Measurements from ENCODE around the gene RNF145.
"Not testable (repeated sequence)": the region's sequence is repeated elsewhere in the genome, so short reads cannot be mapped to it uniquely, and the experiment has no call there.

The RNF145 gene

GRCh38 chr5:159209438-159210209, at the start of gene RNF145:
Gene RNF145 (minus strand): TSS chr5:159209553. CDS start chr5:159203617, 5,936 bp downstream.
- DNase-seq: peak; percentile 98 to 100 (median 99)

- no peak for DNase-seq
Measured at GRCh38 chr5:159258361-159258760, 49.0 kb upstream of the RNF145 start.

- DNase-seq: no peak
Measured at GRCh38 chr5:159257629-159258283, 48.4 kb upstream of the RNF145 start.

GRCh38 chr5:159257007-159257406, 47.7 kb upstream of the RNF145 start:
- DNase-seq: no peak

GRCh38 chr5:159252195-159252594, 42.8 kb upstream of the RNF145 start:
- no peak for DNase-seq

GRCh38 chr5:159249158-159249557, 39.8 kb upstream of the RNF145 start:
- DNase-seq: no peak

- DNase-seq: no peak
Measured at GRCh38 chr5:159244890-159245289, 35.5 kb upstream of the RNF145 start.

GRCh38 chr5:159244163-159244562, 34.8 kb upstream of the RNF145 start:
- DNase-seq: no peak

- DNase-seq: no peak
Measured at GRCh38 chr5:159243385-159243784, 34.0 kb upstream of the RNF145 start.

GRCh38 chr5:159242656-159243055, 33.3 kb upstream of the RNF145 start:
- DNase-seq: no peak

- peak; percentile 7 to 47 (median 38) for DNase-seq
Measured at GRCh38 chr5:159241946-159242552, 32.7 kb upstream of the RNF145 start.

- DNase-seq: peak; percentile 63 to 79 (median 72)
Measured at GRCh38 chr5:159240301-159240870, 31.0 kb upstream of the RNF145 start.

GRCh38 chr5:159235871-159236520, 26.6 kb upstream of the RNF145 start:
- DNase-seq: not testable (repeated sequence)

GRCh38 chr5:159231167-159231566, 21.8 kb upstream of the RNF145 start:
- no peak for DNase-seq

GRCh38 chr5:159230657-159231056, 21.3 kb upstream of the RNF145 start:
- DNase-seq: no peak

GRCh38 chr5:159228097-159228496, 18.7 kb upstream of the RNF145 start:
- not testable (repeated sequence) for DNase-seq

GRCh38 chr5:159227452-159227851, 18.1 kb upstream of the RNF145 start:
- peak in 1 of 3 donors; percentile 37 for DNase-seq

GRCh38 chr5:159226451-159226850, 17.1 kb upstream of the RNF145 start:
- DNase-seq: no peak

GRCh38 chr5:159224471-159224870, 15.1 kb upstream of the RNF145 start:
- DNase-seq: no peak

GRCh38 chr5:159223469-159223868, 14.1 kb upstream of the RNF145 start:
- no peak for DNase-seq

- no peak for DNase-seq
Measured at GRCh38 chr5:159220206-159220605, 10.9 kb upstream of the RNF145 start.

- DNase-seq: no peak
Measured at GRCh38 chr5:159218595-159219023, 9.3 kb upstream of the RNF145 start.

- DNase-seq: no peak
Measured at GRCh38 chr5:159217236-159217635, 7.9 kb upstream of the RNF145 start.
